ENCODE measurements around the gene KCNC3.
"Not testable (repeated sequence)": the region's sequence is repeated elsewhere in the genome, so short reads cannot be mapped to it uniquely, and the experiment has no call there.

KCNC3 gene

GRCh38 chr19:50353487-50353880, 24.3 kb upstream of the KCNC3 start:
- DNase-seq = not testable (repeated sequence)

- DNase-seq = no peak
Observed at GRCh38 chr19:50352242-50352641, 23.1 kb upstream of the KCNC3 start.

- DNase-seq = no peak
Observed at GRCh38 chr19:50349277-50350057, 20.3 kb upstream of the KCNC3 start.

GRCh38 chr19:50347089-50347581, 18.0 kb upstream of the KCNC3 start:
- not testable (repeated sequence) for DNase-seq

GRCh38 chr19:50344661-50345318, 15.6 kb upstream of the KCNC3 start:
- no peak for DNase-seq

- DNase-seq = peak in 1 of 2 experiments; percentile 9
Observed at GRCh38 chr19:50341091-50341564, 12.0 kb upstream of the KCNC3 start.

- no peak for DNase-seq
Observed at GRCh38 chr19:50340331-50340730, 11.2 kb upstream of the KCNC3 start.

- DNase-seq = not testable (repeated sequence)
Observed at GRCh38 chr19:50337031-50337430, 7.9 kb upstream of the KCNC3 start.

- no peak for DNase-seq
Observed at GRCh38 chr19:50334741-50335421, 5.7 kb upstream of the KCNC3 start.

GRCh38 chr19:50333737-50334617, 4.8 kb upstream of the KCNC3 start:
- no peak for DNase-seq

- DNase-seq = no peak
Observed at GRCh38 chr19:50333235-50333736, 4.1 kb upstream of the KCNC3 start.

- DNase-seq = no peak
Observed at GRCh38 chr19:50332244-50333038, 3.3 kb upstream of the KCNC3 start.

GRCh38 chr19:50331994-50332243, 2.7 kb upstream of the KCNC3 start:
- no peak for DNase-seq

- DNase-seq = no peak
Observed at GRCh38 chr19:50331221-50331993, 2.2 kb upstream of the KCNC3 start.

GRCh38 chr19:50330365-50331078, 1.3 kb upstream of the KCNC3 start:
- DNase-seq = no peak

- not testable (repeated sequence) for DNase-seq
Observed at GRCh38 chr19:50329926-50330294, 733 bp upstream of the KCNC3 start.

- no peak for DNase-seq
Observed at GRCh38 chr19:50328873-50329145, 368 bp downstream of the KCNC3 start.

GRCh38 chr19:50328224-50328872, 829 bp downstream of the KCNC3 start:
- DNase-seq = no peak

GRCh38 chr19:50327461-50328223, 1.5 kb downstream of the KCNC3 start:
- DNase-seq = no peak

Measured in AML-193 (cell line).